IMR-90 (cell line): ENCODE measurements around the gene ECT2.

ENCODE experiments used
- BHLHE40 ChIP-seq: fragments of 150-350 bp; IDR thresholded peaks from 2 replicates; pipeline ENCODE4 v1.6.1; 2016; ENCODE audit warnings: mild to moderate bottlenecking, low read depth, low read length
- MAFK ChIP-seq: IDR thresholded peaks from 2 replicates; pipeline ENCODE4 v1.6.1; 2012; ENCODE audit warnings: low read depth, low read length, improper control_type of control experiment
- MAZ ChIP-seq: IDR thresholded peaks from 2 replicates; pipeline ENCODE4 v1.6.1; 2012; ENCODE audit warnings: low read depth, mild to moderate bottlenecking, low read length, improper control_type of control experiment, moderate library complexity, borderline replicate concordance
- MXI1 ChIP-seq: IDR thresholded peaks from 2 replicates; pipeline ENCODE4 v1.6.1; 2012; ENCODE audit warnings: low read depth, mild to moderate bottlenecking, low read length, moderate library complexity, borderline replicate concordance
- POLR2A ChIP-seq: IDR thresholded peaks from 2 replicates; pipeline ENCODE4 v1.6.1; 2012; ENCODE audit warnings: mild to moderate bottlenecking, low read depth, low read length
- RAD21 ChIP-seq: IDR thresholded peaks from 2 replicates; pipeline ENCODE4 v1.6.1; 2012; ENCODE audit warnings: low read length, improper control_type of control experiment
- RFX5 ChIP-seq: IDR thresholded peaks from 2 replicates; pipeline ENCODE4 v1.8.0; 2012; ENCODE audit warnings: low read depth, mild to moderate bottlenecking, low read length, moderate library complexity
- TF ChIP-seq, protein P1 (sequence below): conservative IDR thresholded peaks from 2 replicates; pipeline ENCODE4 v1.5.1; 2012; ENCODE audit warnings: mild to moderate bottlenecking, low read depth, low read length, improper control_type of control experiment
- TF ChIP-seq, protein P2 (sequence below): fragments of 150-350 bp; IDR thresholded peaks from 2 replicates; pipeline ENCODE4 v1.6.1; 2016; ENCODE audit warnings: low read depth, mild to moderate bottlenecking, low read length, moderate library complexity, borderline replicate concordance
- TF ChIP-seq, protein P3 (sequence below): fragments of 150-350 bp; IDR thresholded peaks from 2 replicates; pipeline ENCODE4 v1.6.1; 2017; ENCODE audit warnings: mild to moderate bottlenecking, antibody characterized with exemption, low read length, low read depth

DNA sequence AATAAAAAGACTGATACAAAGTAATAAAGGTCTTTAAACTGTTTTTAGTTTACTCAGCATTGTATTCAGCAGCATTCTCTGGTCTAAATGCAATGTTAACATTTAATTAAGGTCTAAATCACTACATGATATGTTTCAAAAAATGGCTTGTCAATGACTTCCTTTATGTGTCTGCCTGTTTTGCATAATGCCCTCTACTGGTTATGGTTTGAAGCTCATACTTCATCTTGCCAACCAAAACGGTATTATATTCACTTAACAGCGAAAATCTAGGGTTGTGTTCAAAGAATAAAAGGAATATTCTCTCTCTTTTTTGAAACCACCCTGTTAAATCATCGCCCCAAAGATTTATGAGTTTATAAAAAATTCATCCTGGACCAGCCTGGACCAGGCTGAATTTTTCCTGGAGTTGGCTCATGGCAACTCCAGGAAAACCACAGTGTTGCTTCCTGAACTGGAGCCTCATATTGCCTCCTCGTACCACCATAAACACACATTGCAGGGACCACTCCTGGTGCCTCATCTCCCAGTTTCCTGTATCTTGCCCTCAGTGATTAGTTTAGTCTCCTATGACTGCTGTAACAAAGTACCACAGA, 32.9 kb upstream of the ECT2 start:
- no peak for TF ChIP-seq RAD21
- TF ChIP-seq, protein P1, sequence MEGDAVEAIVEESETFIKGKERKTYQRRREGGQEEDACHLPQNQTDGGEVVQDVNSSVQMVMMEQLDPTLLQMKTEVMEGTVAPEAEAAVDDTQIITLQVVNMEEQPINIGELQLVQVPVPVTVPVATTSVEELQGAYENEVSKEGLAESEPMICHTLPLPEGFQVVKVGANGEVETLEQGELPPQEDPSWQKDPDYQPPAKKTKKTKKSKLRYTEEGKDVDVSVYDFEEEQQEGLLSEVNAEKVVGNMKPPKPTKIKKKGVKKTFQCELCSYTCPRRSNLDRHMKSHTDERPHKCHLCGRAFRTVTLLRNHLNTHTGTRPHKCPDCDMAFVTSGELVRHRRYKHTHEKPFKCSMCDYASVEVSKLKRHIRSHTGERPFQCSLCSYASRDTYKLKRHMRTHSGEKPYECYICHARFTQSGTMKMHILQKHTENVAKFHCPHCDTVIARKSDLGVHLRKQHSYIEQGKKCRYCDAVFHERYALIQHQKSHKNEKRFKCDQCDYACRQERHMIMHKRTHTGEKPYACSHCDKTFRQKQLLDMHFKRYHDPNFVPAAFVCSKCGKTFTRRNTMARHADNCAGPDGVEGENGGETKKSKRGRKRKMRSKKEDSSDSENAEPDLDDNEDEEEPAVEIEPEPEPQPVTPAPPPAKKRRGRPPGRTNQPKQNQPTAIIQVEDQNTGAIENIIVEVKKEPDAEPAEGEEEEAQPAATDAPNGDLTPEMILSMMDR, result peak; percentile 24; the same call in 1 of the 2 replicates
- no peak for TF ChIP-seq RFX5
- TF ChIP-seq, protein P2, sequence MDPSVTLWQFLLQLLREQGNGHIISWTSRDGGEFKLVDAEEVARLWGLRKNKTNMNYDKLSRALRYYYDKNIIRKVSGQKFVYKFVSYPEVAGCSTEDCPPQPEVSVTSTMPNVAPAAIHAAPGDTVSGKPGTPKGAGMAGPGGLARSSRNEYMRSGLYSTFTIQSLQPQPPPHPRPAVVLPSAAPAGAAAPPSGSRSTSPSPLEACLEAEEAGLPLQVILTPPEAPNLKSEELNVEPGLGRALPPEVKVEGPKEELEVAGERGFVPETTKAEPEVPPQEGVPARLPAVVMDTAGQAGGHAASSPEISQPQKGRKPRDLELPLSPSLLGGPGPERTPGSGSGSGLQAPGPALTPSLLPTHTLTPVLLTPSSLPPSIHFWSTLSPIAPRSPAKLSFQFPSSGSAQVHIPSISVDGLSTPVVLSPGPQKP, result no peak
- no peak for TF ChIP-seq POLR2A
- no peak for TF ChIP-seq MAFK
- no peak for TF ChIP-seq MXI1
- TF ChIP-seq, protein P3, sequence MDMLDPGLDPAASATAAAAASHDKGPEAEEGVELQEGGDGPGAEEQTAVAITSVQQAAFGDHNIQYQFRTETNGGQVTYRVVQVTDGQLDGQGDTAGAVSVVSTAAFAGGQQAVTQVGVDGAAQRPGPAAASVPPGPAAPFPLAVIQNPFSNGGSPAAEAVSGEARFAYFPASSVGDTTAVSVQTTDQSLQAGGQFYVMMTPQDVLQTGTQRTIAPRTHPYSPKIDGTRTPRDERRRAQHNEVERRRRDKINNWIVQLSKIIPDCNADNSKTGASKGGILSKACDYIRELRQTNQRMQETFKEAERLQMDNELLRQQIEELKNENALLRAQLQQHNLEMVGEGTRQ, result no peak
- TF ChIP-seq BHLHE40, result no peak
- TF ChIP-seq MAZ, result no peak
